Lung (tissue), 12 donors: ENCODE results near the gene KRTAP19-5. TPM values are rescaled to one million over a fixed set of nuclear protein-coding genes. Genes with fewer than 3 reads are reported as not detected.
A peak's percentile ranks its signal among the peaks of the same experiment; 100 is the strongest.

Experiments used
- ATAC-seq: fragments of 200-7000 bp; cut with Tn5 transposase; one replicate; pipeline ENCODE4 v1.9.1; 2020; ENCODE audit warnings: moderate number of reproducible peaks; ENCODE audit not compliant: insufficient read depth, low FRiP score
- DNase-seq, 3 donors: peaks; one replicate each; pipeline ENCODE4 v3.0.0-alpha.2; 2013 to 2017
- H3K27ac ChIP-seq, 2 donors: one replicate each; pipeline ENCODE4 v1.5.1; 2013; ENCODE audit warnings: mild to moderate bottlenecking in 2 of 2, moderate library complexity in 2 of 2, control low read depth in 1 of 2, inconsistent platforms in 1 of 2, low read depth in 1 of 2, low read length in 1 of 2
- H3K27me3 ChIP-seq, 3 donors: one replicate each; pipeline ENCODE4 v1.5.1; 2013; ENCODE audit warnings: low read length in 2 of 3; ENCODE audit not compliant: control insufficient read depth in 3 of 3, insufficient read depth in 3 of 3
- H3K36me3 ChIP-seq, 4 donors: one replicate each; pipeline ENCODE4 v1.5.1; 2013; ENCODE audit warnings: low read length in 4 of 4, mild to moderate bottlenecking in 1 of 4, moderate library complexity in 1 of 4; ENCODE audit not compliant: control insufficient read depth in 4 of 4, insufficient read depth in 4 of 4
- H3K4me1 ChIP-seq, 5 donors: one replicate each; pipeline ENCODE4 v1.5.1; 2013; ENCODE audit warnings: low read length in 5 of 5, mild to moderate bottlenecking in 2 of 5, moderate library complexity in 1 of 5; ENCODE audit not compliant: control insufficient read depth in 5 of 5, insufficient read depth in 5 of 5
- H3K4me3 ChIP-seq: one replicate; pipeline ENCODE4 v1.5.1; 2013; ENCODE audit warnings: mild to moderate bottlenecking, control low read depth, moderate library complexity
- H3K9ac ChIP-seq, 2 donors: one replicate each; pipeline ENCODE4 v1.5.1; 2013; ENCODE audit warnings: low read length in 2 of 2, control low read depth in 1 of 2; ENCODE audit not compliant: insufficient read depth in 1 of 2
- H3K9me3 ChIP-seq, 4 donors: one replicate each; pipeline ENCODE4 v1.5.1; 2013; ENCODE audit warnings: low read length in 3 of 4, mild to moderate bottlenecking in 1 of 4, moderate library complexity in 1 of 4; ENCODE audit not compliant: control insufficient read depth in 4 of 4, insufficient read depth in 3 of 4
- CTCF ChIP-seq: IDR thresholded peaks from 2 replicates; pipeline ENCODE4 v1.5.1; 2012; ENCODE audit warnings: mild to moderate bottlenecking; ENCODE audit errors: control extremely low read depth, extremely low read depth
- WGBS, 2 donors: extraction: QIAGEN DNeasy Blood & Tissue Kit; methylation state at CpG; one replicate each; pipeline ENCODE4 v1.1.7; 2013; 5-methylcytosine and 5-hydroxymethylcytosine counted together
- polyA plus RNA-seq, 2 donors: library from polyadenylated mRNA; stranded (reverse); fragments of 200-250 nt; gene quantifications; one replicate each; pipeline ENCODE4 v1.2.1, GENCODE V29; 2013
- total RNA-seq, 2 donors: library from RNA; depleted of rRNA in 1 of 2; stranded (reverse); fragments of >200 nt in 1 of 2; gene quantifications; one replicate each; pipeline ENCODE4 v1.2.1, GENCODE V29; 2014 to 2021
- donor health status: control.
- donor health status: control.
- donor health status: Bipolar disorder and iron deficiency.
- donor health status: healthy.
- donor health status: DM: yes; HTN: yes; CAD: no.

KRTAP19-5 gene
- total and polyA plus RNA-seq, 4 donors = not detected

GRCh38 chr21:30497065-30497464 is 4.9 kb downstream of the KRTAP19-5 start, which contains the start of gene KRTAP19-4:
Gene KRTAP19-4, minus strand, starts transcription at chr21:30497165. Its CDS starts 55 bp downstream, at chr21:30497110.
- peak in 1 of 3 donors; percentile 1 for DNase-seq
- 70 to 77% methylated on average over 4 of the region's 4 CpGs for WGBS, 2 donors
- no peak for ATAC-seq

GRCh38 chr21:30491963-30492428 is 9.9 kb downstream of the KRTAP19-5 start, which contains the start of gene KRTAP19-3:
Gene KRTAP19-3, minus strand, starts transcription at chr21:30492013. Its CDS starts 56 bp downstream, at chr21:30491957.
- ATAC-seq = no peak
- H3K27me3 ChIP-seq = no peaks in the 10 kb centered on the region
- no peak for TF ChIP-seq CTCF

More at GRCh38 chr21:30497065-30497464, 4.9 kb downstream of the KRTAP19-5 start, which contains the start of gene KRTAP19-4:
- Histone ChIP-seq H3K9ac (no peak within 1 kb of the TSS), H3K27me3 (no peaks in the 10 kb centered on the region), H3K9me3 (no peaks in the 10 kb centered on the region), H3K4me1 (no peaks in the 10 kb centered on the region), H3K27ac (no peak within 1 kb of the TSS), H3K36me3 (no peaks in the 10 kb centered on the region), H3K4me3 (no peak within 1 kb of the TSS)
- no peak for TF ChIP-seq CTCF

GRCh38 chr21:30487336-30487735 is 14.6 kb downstream of the KRTAP19-5 start, which contains the start of gene KRTAP19-2:
Gene KRTAP19-2, minus strand, starts transcription at chr21:30487436. Its CDS starts 88 bp downstream, at chr21:30487348.
- no peaks in the 10 kb centered on the region for H3K27me3 ChIP-seq
- H3K9me3 ChIP-seq = peaks cover 0 to 11% (median 0%) of the 10 kb centered on the region in 4 donors
- no peak within 1 kb of the TSS for H3K4me3 ChIP-seq
- no peak for TF ChIP-seq CTCF
- ATAC-seq (no peak), DNase-seq (no peak)
- H3K9ac ChIP-seq = no peak within 1 kb of the TSS
- no peak within 1 kb of the TSS for H3K27ac ChIP-seq
- H3K36me3 ChIP-seq = no peaks in the 10 kb centered on the region
- 88 to 92% methylated on average over 2 of the region's 2 CpGs for WGBS, 2 donors
- no peaks in the 10 kb centered on the region for H3K4me1 ChIP-seq

More at GRCh38 chr21:30491963-30492428, 9.9 kb downstream of the KRTAP19-5 start, which contains the start of gene KRTAP19-3:
- Histone ChIP-seq H3K27ac (no peak within 1 kb of the TSS), H3K9me3 (peaks cover 0 to 2% (median 0%) of the 10 kb centered on the region in 4 donors), H3K36me3 (no peaks in the 10 kb centered on the region), H3K9ac (no peak within 1 kb of the TSS), H3K4me1 (no peaks in the 10 kb centered on the region), H3K4me3 (no peak within 1 kb of the TSS)
- WGBS, 2 donors = 67 to 81% methylated on average over 2 of the region's 2 CpGs
- DNase-seq = no peak
